ENCODE measurements around the gene ACY1. TPM values are rescaled to one million over a fixed set of nuclear protein-coding genes. Genes with fewer than 3 reads are reported as not detected.

Gene ACY1
- total RNA-seq, 2 experiments from 2014 or later = 61.8 to 64.5 TPM

DNA sequence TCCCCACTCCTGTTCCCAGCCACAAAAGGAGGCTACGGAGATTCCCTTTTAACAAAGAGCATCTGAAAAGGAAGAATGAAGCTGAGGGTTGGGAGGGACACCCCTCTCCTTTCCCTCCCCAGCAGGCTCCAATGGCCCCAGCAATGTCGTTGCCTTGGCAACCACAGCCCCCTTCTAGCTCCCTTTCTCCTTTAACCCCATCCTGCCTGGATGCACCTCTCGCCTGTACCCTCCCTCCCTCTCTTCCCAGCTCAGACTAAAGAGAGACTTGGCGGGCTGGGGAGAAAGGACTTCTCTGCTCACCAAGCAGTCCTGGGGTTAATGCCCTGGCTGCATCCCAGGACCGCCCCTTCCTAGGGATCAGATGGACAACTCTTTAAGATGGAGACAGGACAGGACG, 19.4 kb downstream of the ACY1 start:
- TF ChIP-seq, protein P1, sequence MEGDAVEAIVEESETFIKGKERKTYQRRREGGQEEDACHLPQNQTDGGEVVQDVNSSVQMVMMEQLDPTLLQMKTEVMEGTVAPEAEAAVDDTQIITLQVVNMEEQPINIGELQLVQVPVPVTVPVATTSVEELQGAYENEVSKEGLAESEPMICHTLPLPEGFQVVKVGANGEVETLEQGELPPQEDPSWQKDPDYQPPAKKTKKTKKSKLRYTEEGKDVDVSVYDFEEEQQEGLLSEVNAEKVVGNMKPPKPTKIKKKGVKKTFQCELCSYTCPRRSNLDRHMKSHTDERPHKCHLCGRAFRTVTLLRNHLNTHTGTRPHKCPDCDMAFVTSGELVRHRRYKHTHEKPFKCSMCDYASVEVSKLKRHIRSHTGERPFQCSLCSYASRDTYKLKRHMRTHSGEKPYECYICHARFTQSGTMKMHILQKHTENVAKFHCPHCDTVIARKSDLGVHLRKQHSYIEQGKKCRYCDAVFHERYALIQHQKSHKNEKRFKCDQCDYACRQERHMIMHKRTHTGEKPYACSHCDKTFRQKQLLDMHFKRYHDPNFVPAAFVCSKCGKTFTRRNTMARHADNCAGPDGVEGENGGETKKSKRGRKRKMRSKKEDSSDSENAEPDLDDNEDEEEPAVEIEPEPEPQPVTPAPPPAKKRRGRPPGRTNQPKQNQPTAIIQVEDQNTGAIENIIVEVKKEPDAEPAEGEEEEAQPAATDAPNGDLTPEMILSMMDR (IDR thresholded peaks at IDR 0.05) = no peak
- Mint-ChIP-seq H3K36me3 (ENCODE audit: low read depth) (no peaks in the 10 kb centered on the region), H3K9me3 (no peaks in the 10 kb centered on the region), H3K27me3 (no peaks in the 10 kb centered on the region), H3K4me1 (ENCODE audit: low read depth) (peaks cover 10% of the 10 kb centered on the region), H3K27ac (no peak overlapping the region), H3K4me3 (no peak overlapping the region)
- no peak for ATAC-seq
- POLR2A ChIA-PET = interaction anchor here (0.6 to 1.1 kb wide), 2 partner anchors 54 to 855 kb away, joined by 3 read pairs; partner anchors contain the start of gene DUSP7
- intact Hi-C loops (cut with micrococcal nuclease) = loop anchor here (5.0 kb wide), 1 partner anchor 50 kb away; no protein-coding TSS in a partner anchor
- no peak for DNase-seq
- CTCF ChIA-PET = interaction anchor here (0.6 to 6.2 kb wide), 14 partner anchors 12 to 238 kb away, joined by 3 to 92 read pairs (median 6); partner anchors contain the start of genes ABHD14B, DUSP7, PARP3 and RRP9

DNA sequence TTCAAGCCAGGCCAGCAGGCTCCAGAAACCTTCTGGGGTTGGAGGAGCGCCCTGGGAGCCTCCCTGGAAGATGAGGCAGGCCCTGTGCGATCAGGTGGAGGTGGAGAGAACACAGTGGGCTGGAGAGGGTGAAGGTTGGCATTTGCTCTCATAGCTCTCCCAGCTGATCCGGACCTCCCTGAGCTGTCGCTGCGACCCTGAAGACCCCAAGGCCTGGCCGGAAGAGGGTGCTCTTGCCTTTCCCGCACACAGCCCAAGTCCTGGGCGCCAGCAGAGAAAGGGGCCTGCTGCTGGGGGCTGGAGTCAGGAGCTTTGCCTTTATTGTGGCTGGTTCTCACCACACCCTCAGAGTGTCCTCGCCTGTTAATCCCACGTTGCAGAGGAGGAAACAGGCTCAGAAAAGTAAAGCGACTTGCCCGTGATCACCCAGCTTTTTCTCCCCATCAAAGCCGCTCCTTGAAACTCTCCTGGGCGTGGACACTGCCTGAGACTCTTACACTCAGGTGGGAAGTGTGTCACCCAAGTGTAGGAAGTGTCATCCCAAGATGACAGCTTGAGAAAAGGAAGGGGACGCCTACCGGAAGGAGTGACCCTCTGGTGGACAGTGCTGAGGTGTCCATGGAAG, 20.9 kb downstream of the ACY1 start:
- no peak overlapping the region for H3K4me3 Mint-ChIP-seq
- no peak for DNase-seq
- H3K27ac Mint-ChIP-seq = no peak overlapping the region
- POLR2A ChIA-PET = interaction anchor here (0.8 kb wide), 1 partner anchor 50 kb away, joined by 3 read pairs; no protein-coding TSS in a partner anchor
- intact Hi-C loops (cut with micrococcal nuclease) = loop anchor here (5.0 kb wide), 1 partner anchor 48 kb away; no protein-coding TSS in a partner anchor
- no peaks in the 10 kb centered on the region for H3K36me3 Mint-ChIP-seq (ENCODE audit: low read depth)
- peaks cover 10% of the 10 kb centered on the region for H3K4me1 Mint-ChIP-seq (ENCODE audit: low read depth)
- ATAC-seq = no peak
- CTCF ChIA-PET = interaction anchor here (1.2 to 6.2 kb wide), 5 partner anchors 9 to 142 kb away, joined by 3 to 92 read pairs (median 74); partner anchors contain the start of gene DUSP7
- TF ChIP-seq, protein P1 (IDR thresholded peaks at IDR 0.05) = no peak
- no peaks in the 10 kb centered on the region for H3K9me3 Mint-ChIP-seq
- no peaks in the 10 kb centered on the region for H3K27me3 Mint-ChIP-seq

DNA sequence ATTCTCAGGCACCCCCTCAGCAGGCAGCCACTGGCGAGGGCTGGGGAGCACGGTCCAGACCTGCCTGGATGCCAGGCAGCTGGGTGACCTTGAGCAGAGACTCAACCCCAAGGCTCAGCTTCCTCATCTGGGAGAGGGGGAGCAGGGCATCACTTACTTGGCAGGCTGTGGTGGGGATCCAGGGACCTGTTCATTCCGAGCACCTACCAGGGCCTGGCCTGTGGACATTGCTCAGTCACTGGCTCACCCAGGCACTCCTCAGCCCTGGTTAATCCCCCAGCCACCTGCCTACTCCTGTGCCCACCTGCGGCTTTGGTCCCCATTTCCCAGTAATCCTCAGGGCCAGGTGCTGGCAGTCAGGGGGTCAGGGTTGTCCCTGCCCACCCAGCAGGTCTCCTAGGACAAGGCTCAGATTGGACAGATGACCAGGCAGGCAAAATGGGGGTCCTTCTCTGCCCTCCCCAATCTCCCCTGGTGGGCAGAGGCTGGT, 21.6 kb downstream of the ACY1 start:
- H3K27ac Mint-ChIP-seq = no peak overlapping the region

DNA sequence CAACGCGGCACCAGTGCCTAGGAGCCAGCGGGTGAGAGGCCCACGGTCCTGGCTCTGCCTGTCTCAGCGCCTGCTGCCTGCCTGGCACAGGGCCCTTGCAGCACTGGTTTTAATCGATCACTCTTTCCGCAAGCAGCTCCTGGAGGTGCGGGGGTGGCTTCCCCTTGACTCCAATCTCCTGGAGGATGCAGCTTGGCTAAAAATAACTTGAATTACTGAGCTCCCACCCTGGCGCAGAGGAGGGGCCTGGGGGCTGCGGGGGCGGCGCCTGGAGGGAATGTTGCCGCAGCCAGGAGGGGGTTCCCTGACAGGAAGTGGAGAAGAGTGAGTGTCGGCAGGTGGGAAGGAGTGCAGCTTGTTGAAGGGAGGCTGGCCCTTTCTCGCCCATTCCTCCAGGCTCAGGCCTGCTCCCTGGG, 22.2 kb downstream of the ACY1 start:
- TF ChIP-seq, protein P1 (IDR thresholded peaks at IDR 0.05) = no peak
- no peaks in the 10 kb centered on the region for H3K9me3 Mint-ChIP-seq
- H3K27ac Mint-ChIP-seq = no peak overlapping the region
- DNase-seq = no peak
- H3K4me1 Mint-ChIP-seq (ENCODE audit: low read depth) = peaks cover 10% of the 10 kb centered on the region
- ChIA-PET CTCF (interaction anchor here (0.9 to 6.2 kb wide), 3 partner anchors 113 to 141 kb away, joined by 3 to 83 read pairs (median 3); no protein-coding TSS in a partner anchor), POLR2A (interaction anchor here (1.2 kb wide), 1 partner anchor 10 kb away, joined by 3 read pairs; the partner anchor contains the start of gene RPL29)
- no peak for ATAC-seq
- H3K27me3 Mint-ChIP-seq = no peaks in the 10 kb centered on the region
- intact Hi-C loops (cut with micrococcal nuclease) = no loop called here
- H3K4me3 Mint-ChIP-seq = no peak overlapping the region
- no peaks in the 10 kb centered on the region for H3K36me3 Mint-ChIP-seq (ENCODE audit: low read depth)

More for the DNA sequence above, 21.6 kb downstream of the ACY1 start:
- intact Hi-C loops (cut with micrococcal nuclease) = loop anchor here (5.0 kb wide), 1 partner anchor 47 kb away; no protein-coding TSS in a partner anchor
- DNase-seq = no peak
- peaks cover 10% of the 10 kb centered on the region for H3K4me1 Mint-ChIP-seq (ENCODE audit: low read depth)
- H3K4me3 Mint-ChIP-seq = no peak overlapping the region
- CTCF ChIA-PET = interaction anchor here (1.2 to 6.2 kb wide), 4 partner anchors 36 to 142 kb away, joined by 3 to 92 read pairs (median 78); partner anchors contain the start of gene DUSP7
- H3K27me3 Mint-ChIP-seq = no peaks in the 10 kb centered on the region
- POLR2A ChIA-PET = interaction anchor here (1.2 kb wide), 1 partner anchor 9 kb away, joined by 3 read pairs; the partner anchor contains the start of gene RPL29
- TF ChIP-seq, protein P1 (IDR thresholded peaks at IDR 0.05) = no peak
- H3K9me3 Mint-ChIP-seq = no peaks in the 10 kb centered on the region
- H3K36me3 Mint-ChIP-seq (ENCODE audit: low read depth) = no peaks in the 10 kb centered on the region
- ATAC-seq = no peak

Measured in activated CD8-positive, alpha-beta T cell treated with anti-CD3 and anti-CD28 coated beads for 36 hours (primary cell).